Hair follicle dermal papilla cell (primary cell): ENCODE data around the gene ZNF737. TPM values are rescaled to one million over a fixed set of nuclear protein-coding genes. Genes with fewer than 3 reads are reported as not detected.

Experiments
- total RNA-seq: library from RNA; depleted of rRNA; stranded (reverse); fragments of >200 nt; gene quantifications from 2 replicates; pipeline ENCODE4 v1.2.3, GENCODE V29; 2012

The ZNF737 gene
- 8.4 and 10.9 TPM in 2 replicates for total RNA-seq

DNA sequence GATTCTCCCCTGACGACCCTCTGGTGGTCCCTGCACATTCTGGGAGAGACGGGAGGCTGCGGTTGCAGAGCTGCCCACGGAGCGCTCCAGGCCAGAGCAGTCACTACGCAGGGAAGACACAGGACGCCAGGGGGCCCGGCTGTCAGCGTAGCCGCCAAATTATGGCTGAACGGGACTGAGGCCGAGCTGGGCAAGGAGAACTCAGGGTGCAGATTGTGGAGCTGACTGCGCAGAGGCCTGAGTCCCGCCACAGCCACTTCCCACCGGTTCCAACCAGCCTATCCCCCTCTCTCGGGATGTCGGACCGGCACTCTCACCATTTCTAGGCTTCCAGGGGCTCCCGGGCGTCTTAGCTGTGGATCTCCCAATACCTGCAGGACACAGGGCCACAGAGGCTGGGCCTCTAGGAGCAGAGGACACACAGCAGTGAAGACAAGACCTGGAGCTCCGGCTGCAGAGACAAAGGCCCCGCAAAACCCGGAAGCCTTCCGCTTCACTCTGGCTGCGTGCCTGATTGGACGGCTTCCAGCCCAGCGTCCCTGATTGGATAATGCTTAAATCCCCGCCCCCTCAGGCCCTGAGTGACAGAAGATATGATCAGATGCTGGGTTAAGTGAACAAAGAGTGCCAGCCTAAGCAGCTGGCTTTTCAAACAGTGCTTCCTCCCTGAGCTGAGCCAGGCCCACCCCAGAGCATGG lies at the start of gene ZNF737:
TSS of gene ZNF737 (minus strand) at position 461 of the 698 bp plus-strand sequence. CDS start at position 320, 141 bp downstream.

Other genes starting within 250 kb of the ZNF737 start
- 23.6 and 28.1 TPM in 2 replicates for gene ZNF626, start 95.8 kb upstream of the ZNF737 start, total RNA-seq
- gene ZNF66, start 210.5 kb upstream of the ZNF737 start, total RNA-seq, result 0.97 and 3.1 TPM in 2 replicates